Endothelial cell of umbilical vein (primary cell): ENCODE measurements around the gene KCNQ2. TPM values are rescaled to one million over a fixed set of nuclear protein-coding genes. Genes with fewer than 3 reads are reported as not detected.

Source experiments
- BruUV-seq: library from RNA; stranded (reverse); fragments of 400-500 nt; replicated peaks from 2 replicates; lab custom pipeline; 2021; lab: Mats Ljungman, UMichigan
- CTCF ChIA-PET: fragments of 300-600, 350-600 bp; sonication (Branson Sonifier 250); formaldehyde crosslinking; loops from one replicate; lab custom pipeline; 2021; ENCODE audit warnings: antibody characterized with exemption, inconsistent platforms; lab: Charles Lee
- POLR2A ChIA-PET: fragments of 300-600, 350-600 bp; sonication (Branson Sonifier 250); formaldehyde crosslinking; loops from one replicate; lab custom pipeline; 2021; ENCODE audit warnings: antibody characterized with exemption, inconsistent platforms; lab: Charles Lee
- DNase-seq: peaks from one replicate; pipeline ENCODE4 v3.0.0-alpha.2; 2011; ENCODE audit warnings: low read depth, low spot score
- FAIRE-seq: peaks from 2 replicates; lab custom pipeline; 2011; peaks lifted over from hg19 to GRCh38; lab: Jason Lieb, UNC
- H2AFZ ChIP-seq: 2 replicates; pipeline ENCODE4 v1.6.0; 2012; ENCODE audit warnings: low read depth, low read length, control low read depth, inconsistent platforms
- H3K27ac ChIP-seq: 2 replicates; pipeline ENCODE4 v1.5.1; 2011; ENCODE audit warnings: low read depth, mild to moderate bottlenecking, control low read depth, low read length, moderate library complexity; ENCODE audit not compliant: insufficient read depth
- H3K27me3 ChIP-seq, 2 experiments: 2 replicates each; pipeline versions ENCODE4 v1.6.0 to v1.6.1; 2011; ENCODE audit warnings: low read length in 2 of 2, mixed read lengths in 1 of 2; ENCODE audit not compliant: control insufficient read depth in 2 of 2, insufficient read depth in 2 of 2
- H3K36me3 ChIP-seq, 2 experiments: 2 replicates in 1 of 2; 3 replicates in 1 of 2; pipeline ENCODE4 v1.5.1; 2011; ENCODE audit warnings: low read length in 2 of 2, mild to moderate bottlenecking in 1 of 2, moderate library complexity in 1 of 2; ENCODE audit not compliant: control insufficient read depth in 2 of 2, insufficient read depth in 2 of 2; ENCODE audit errors: extremely low read depth in 1 of 2
- H3K4me1 ChIP-seq: 3 replicates; pipeline ENCODE4 v1.5.1; 2011; ENCODE audit warnings: mild to moderate bottlenecking, low read length; ENCODE audit not compliant: control insufficient read depth, insufficient read depth; ENCODE audit errors: extremely low read depth
- H3K4me2 ChIP-seq: 2 replicates; pipeline ENCODE4 v1.6.1; 2011; ENCODE audit warnings: low read length, control low read depth, mixed read lengths; ENCODE audit not compliant: insufficient read depth
- H3K4me3 ChIP-seq, 3 experiments: fragments of 200-600 bp in 1 of 3; sonication (generic), shearing (Covaris generic) in 1 of 3; replicated peaks in 1 of 3; 2 replicates each; pipeline ENCODE4 v1.5.1; 2011 to 2016; ENCODE audit warnings: control low read depth in 3 of 3, low read length in 3 of 3, mild to moderate bottlenecking in 2 of 3, inconsistent platforms in 1 of 3, low read depth in 1 of 3, moderate library complexity in 1 of 3; ENCODE audit not compliant: insufficient read depth in 1 of 3
- H3K79me2 ChIP-seq: 2 replicates; pipeline ENCODE4 v1.6.0; 2012; ENCODE audit warnings: low read length, inconsistent platforms; ENCODE audit not compliant: control insufficient read depth, insufficient read depth
- H3K9ac ChIP-seq: replicated peaks from 2 replicates; pipeline ENCODE3; 2011; ENCODE audit warnings: low read length, control low read depth; ENCODE audit not compliant: insufficient read depth; ENCODE audit errors: extremely low read depth
- H3K9me1 ChIP-seq: replicated peaks from 3 replicates; pipeline ENCODE4 v1.6.0; 2011; ENCODE audit warnings: mild to moderate bottlenecking, low read length; ENCODE audit not compliant: control insufficient read depth, insufficient read depth; ENCODE audit errors: extremely low read depth
- H3K9me3 ChIP-seq: replicated peaks from 2 replicates; pipeline ENCODE4 v1.5.1; 2012; ENCODE audit warnings: low read length, inconsistent platforms; ENCODE audit not compliant: control insufficient read depth, insufficient read depth
- H4K20me1 ChIP-seq: replicated peaks from 2 replicates; pipeline ENCODE3; 2011; ENCODE audit warnings: mild to moderate bottlenecking, low read length; ENCODE audit not compliant: control insufficient read depth, insufficient read depth; ENCODE audit errors: extremely low read depth
- CTCF ChIP-seq, 2 donors: IDR thresholded peaks; 1 replicate in 1 of 2; 2 replicates in 1 of 2; pipeline ENCODE4 v1.5.1; 2011; ENCODE audit warnings: low read length in 2 of 2, mild to moderate bottlenecking in 2 of 2, moderate library complexity in 2 of 2, control low read depth in 1 of 2, inconsistent platforms in 1 of 2, low read depth in 1 of 2; ENCODE audit not compliant: insufficient read depth in 1 of 2; ENCODE audit errors: extremely low read depth in 1 of 2
- EZH2 ChIP-seq: IDR thresholded peaks from 2 replicates; pipeline ENCODE4 v1.6.1; 2012; ENCODE audit warnings: borderline replicate concordance, low read depth, mild to moderate bottlenecking, moderate library complexity, low read length, inconsistent platforms; ENCODE audit not compliant: severe bottlenecking
- FOS ChIP-seq: IDR thresholded peaks from 2 replicates; pipeline ENCODE4 v1.6.1; 2011; ENCODE audit warnings: mild to moderate bottlenecking, low read length, moderate library complexity, borderline replicate concordance; ENCODE audit not compliant: insufficient read depth
- GATA2 ChIP-seq: IDR thresholded peaks from 2 replicates; pipeline ENCODE4 v1.7.0; 2011; ENCODE audit warnings: low read depth, mild to moderate bottlenecking, moderate library complexity, mixed read lengths, low read length; ENCODE audit not compliant: insufficient read length, insufficient read depth
- JUN ChIP-seq: IDR thresholded peaks from 2 replicates; pipeline ENCODE4 v1.6.1; 2011; ENCODE audit warnings: borderline replicate concordance, low read depth; ENCODE audit not compliant: insufficient read length, insufficient read depth
- MAX ChIP-seq: IDR thresholded peaks from 2 replicates; pipeline ENCODE4 v1.6.1; 2011; ENCODE audit not compliant: insufficient read depth, insufficient read length
- MYC ChIP-seq: IDR thresholded peaks from one replicate; pipeline ENCODE4 v1.6.1; 2011; ENCODE audit warnings: mild to moderate bottlenecking, low read depth, low read length
- POLR2A ChIP-seq: IDR thresholded peaks from 2 replicates; pipeline ENCODE4 v1.6.1; 2012; ENCODE audit warnings: low read depth, mild to moderate bottlenecking, control low read depth, low read length
- POLR2AphosphoS5 ChIP-seq: IDR thresholded peaks from 2 replicates; pipeline ENCODE4 v1.6.1; 2012; ENCODE audit warnings: low read depth, mild to moderate bottlenecking, control low read depth, low read length, moderate library complexity; ENCODE audit not compliant: insufficient read depth
- dilution Hi-C: fragments of 300-500 bp; cut with MboI; formaldehyde crosslinking; loops from one replicate; pipeline ENCODE4 v1.15.0; 2019; ENCODE audit warnings: low sequenced_read_pairs; ENCODE audit not compliant: extremely low pct_ligation_motif_present
- intact Hi-C: fragments of 100-400 bp; cut with micrococcal nuclease; formaldehyde crosslinking; loops from one replicate; pipeline ENCODE4 v1.10.0; 2022
- polyA plus RNA-seq, 4 experiments: library from polyadenylated mRNA; depleted of rRNA in 3 of 4; stranded (reverse) in 3 of 4; unstranded in 1 of 4; fragments of >200 nt; gene quantifications; 2 replicates each; pipeline versions ENCODE4 v1.2.1 to v1.2.3, GENCODE V29; 2011 to 2012; ENCODE audit warnings: missing spikeins in 1 of 4
- total RNA-seq: library from RNA; stranded (reverse); gene quantifications from 2 replicates; pipeline ENCODE4 v1.2.3, GENCODE V29; 2021

Gene KCNQ2
- total and polyA plus RNA-seq, 2 donors (not counting 3 experiments of a cell fraction or from before 2014, with no cell fraction given) = not detected

GRCh38 chr20:63351326-63351700 is 121.1 kb downstream of the KCNQ2 start:
- H3K9me3 ChIP-seq = no peaks in the 10 kb centered on the region
- dilution Hi-C loops = no loop called here
- CTCF ChIA-PET = no interaction called here

More at GRCh38 chr20:63351326-63351700, 121.1 kb downstream of the KCNQ2 start:
- Histone ChIP-seq H3K79me2 (no peaks in the 10 kb centered on the region), H3K9me1 (no peaks in the 10 kb centered on the region), H3K4me1 (no peaks in the 10 kb centered on the region), H2AFZ (no peak overlapping the region), H3K27me3 (no peaks in the 10 kb centered on the region), H4K20me1 (no peaks in the 10 kb centered on the region), H3K36me3 (no peaks in the 10 kb centered on the region), H3K27ac (no peak overlapping the region), H3K4me3 (no peak overlapping the region), H3K9ac (no peak overlapping the region), H3K4me2 (no peak overlapping the region)
- BruUV-seq = no TSS peak
- DNase-seq (no peak), FAIRE-seq (no peak)
- POLR2A ChIA-PET = no interaction called here
- intact Hi-C loops = no loop called here
- no peak for TF ChIP-seq MAX
- no peak for TF ChIP-seq CTCF (IDR thresholded peaks at IDR 0.05; ENCODE audit: extremely low read depth in 1 of 2, insufficient read depth in 1 of 2, low read depth in 1 of 2, low read length in 2 of 2)
- no peak for TF ChIP-seq GATA2
- TF ChIP-seq JUN = no peak
- no peak for TF ChIP-seq MYC
- no peak for TF ChIP-seq EZH2
- TF ChIP-seq POLR2AphosphoS5 = no peak
- TF ChIP-seq POLR2A = no peak
- no peak for TF ChIP-seq FOS
